Stimulated activated CD4-positive, alpha-beta T cell treated with anti-CD3 and anti-CD28 coated beads, Interleukin-4, amount 100 ng/mL, for 4 hours (primary cell): Measurements from ENCODE around the gene DNM2.
A peak's percentile ranks its signal among the peaks of the same experiment; 100 is the strongest.
"Not testable (repeated sequence)": the region's sequence is repeated elsewhere in the genome, so short reads cannot be mapped to it uniquely, and the experiment has no call there.

ENCODE experiments used
- DNase-seq, 2 experiments: peaks; one replicate each; pipeline ENCODE4 v3.0.0-alpha.2; 2020

The DNM2 gene

DNA sequence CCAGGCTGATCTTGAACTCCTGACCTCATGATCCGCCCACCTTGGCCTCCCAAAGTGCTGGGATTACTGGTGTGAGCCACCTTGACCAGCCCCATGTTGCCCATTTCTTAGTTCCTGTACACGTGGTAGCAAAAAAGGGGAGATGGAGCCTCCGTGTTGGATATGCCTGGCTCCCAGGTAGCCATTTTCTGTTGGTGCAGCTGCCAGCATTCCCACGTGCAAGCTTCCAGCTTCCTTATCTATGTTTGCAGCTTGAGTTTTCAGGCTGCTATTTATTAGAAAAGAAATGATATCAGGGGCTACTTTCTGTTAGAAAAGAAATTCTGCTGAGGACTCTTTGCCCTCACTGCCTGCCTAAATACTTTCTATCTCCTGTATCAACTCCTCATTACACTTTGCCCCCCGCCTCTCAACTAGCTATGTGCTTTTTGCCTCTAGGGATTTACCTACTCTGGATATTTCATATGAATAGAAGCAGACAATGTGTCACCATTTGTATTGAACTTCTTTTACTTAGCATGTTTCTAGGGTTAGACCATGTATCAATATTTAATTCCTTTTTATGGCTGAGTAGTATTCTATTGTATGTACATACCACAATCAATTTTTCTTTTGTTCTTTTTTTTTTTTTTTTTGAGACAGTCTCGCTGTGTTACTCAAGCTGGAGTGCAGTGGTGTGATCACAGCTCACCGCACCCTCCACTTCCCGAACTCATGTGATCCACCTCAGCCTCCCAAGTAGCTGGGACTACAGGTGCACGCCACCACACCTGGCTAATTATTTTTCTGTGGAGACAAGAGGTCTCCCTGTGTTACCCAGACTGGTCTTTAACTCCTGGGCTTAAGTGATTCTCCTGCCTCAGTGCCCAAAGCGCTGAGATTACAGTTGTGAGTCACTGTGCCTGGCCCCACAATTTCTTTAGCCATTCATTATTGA, 121.5 kb downstream of the DNM2 start:
- DNase-seq = no peak

- no peak for DNase-seq
Observed at GRCh38 chr19:10842788-10843187, 124.9 kb downstream of the DNM2 start.

DNA sequence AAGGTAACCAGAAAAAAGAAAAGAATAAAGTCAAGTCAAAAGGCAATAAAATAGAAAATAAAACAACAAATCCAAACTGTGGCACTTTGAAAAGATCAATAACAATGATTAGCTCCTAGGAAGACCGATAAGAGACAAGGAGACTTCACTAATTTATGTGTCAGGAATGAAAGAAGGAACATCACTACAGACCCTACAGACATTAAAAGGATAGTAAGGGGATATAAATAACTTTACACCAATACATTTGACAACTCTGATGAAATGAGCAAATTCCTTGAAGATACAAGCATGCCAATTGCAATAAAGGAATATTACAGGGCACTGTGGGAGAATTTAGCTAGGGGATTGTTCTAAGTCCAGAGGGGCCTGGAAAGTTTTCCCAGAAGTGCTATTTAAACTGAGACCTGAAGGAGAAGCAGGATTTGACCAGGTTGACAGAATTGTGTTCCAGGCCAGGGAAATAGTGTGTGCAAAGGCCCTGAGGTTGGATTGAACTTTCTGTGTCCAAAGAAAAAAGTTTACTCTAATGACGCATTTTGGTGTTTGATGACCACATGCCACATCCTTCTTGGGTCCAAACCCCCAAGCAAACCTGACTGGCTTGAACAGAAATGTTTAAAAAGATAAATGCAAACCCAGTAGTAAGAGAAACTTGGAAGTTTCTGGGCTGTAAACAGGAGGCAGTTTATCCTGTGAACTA, 128.8 kb downstream of the DNM2 start:
- no peak for DNase-seq

DNA sequence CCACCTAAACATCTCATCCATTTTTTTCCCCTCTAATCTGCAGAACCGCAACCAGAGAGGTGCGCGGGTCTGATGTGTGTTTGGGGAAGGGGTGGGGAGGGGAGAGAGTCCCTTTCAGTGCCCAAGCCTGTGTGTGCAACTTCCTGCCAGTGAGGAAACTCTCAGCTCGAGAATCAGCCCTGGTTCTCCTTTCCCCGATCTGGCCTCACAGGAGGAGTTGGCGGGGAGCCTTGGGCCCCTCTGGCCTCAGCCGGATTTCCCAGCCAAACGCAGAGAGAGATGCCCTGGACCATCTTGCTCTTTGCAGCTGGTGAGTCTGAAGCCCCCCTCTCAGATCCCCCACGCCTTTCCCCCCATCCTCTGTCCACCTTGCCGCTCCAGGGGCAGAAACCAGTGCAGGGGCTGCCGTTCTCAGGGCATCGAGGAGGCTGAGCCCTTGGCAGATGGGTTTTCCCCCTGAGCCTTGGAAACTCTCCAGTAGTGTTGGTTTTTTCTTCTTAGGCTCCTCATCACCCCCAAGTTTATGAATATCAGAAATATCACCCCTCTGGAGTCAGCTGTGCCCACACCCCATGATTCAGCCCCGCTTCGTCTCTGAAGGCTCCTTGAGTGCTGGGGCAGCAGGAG, 130.5 kb downstream of the DNM2 start, which contains the start of gene C19orf38:
Gene C19orf38, plus strand, starts transcription at position 186 of the 627 bp plus-strand sequence. Its CDS starts 94 bp downstream, at position 280.
- no peak for DNase-seq

GRCh38 chr19:10850631-10851030, 132.8 kb downstream of the DNM2 start:
- no peak for DNase-seq

- DNase-seq = no peak
Observed at GRCh38 chr19:10852098-10852800, 134.4 kb downstream of the DNM2 start.

DNA sequence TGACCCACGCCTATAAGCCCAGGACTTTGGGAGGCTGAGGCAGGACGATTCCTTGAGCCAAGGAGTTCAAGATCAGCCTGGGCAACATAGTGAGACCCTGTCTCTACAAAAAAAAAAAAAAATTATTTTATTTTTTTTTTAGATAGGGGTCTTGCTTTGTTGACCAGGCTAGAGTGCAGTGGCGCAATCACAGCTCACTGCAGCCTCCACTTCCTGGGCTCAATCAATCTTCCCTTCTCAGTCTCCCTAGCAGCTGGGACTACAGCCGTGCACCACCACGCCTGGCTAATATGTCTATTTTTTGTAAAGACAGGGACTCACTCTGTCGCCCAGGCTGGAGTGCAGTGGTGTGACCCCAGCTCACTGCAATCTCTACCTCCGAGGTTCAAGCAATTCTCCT, 135.1 kb downstream of the DNM2 start:
- no peak for DNase-seq

DNA sequence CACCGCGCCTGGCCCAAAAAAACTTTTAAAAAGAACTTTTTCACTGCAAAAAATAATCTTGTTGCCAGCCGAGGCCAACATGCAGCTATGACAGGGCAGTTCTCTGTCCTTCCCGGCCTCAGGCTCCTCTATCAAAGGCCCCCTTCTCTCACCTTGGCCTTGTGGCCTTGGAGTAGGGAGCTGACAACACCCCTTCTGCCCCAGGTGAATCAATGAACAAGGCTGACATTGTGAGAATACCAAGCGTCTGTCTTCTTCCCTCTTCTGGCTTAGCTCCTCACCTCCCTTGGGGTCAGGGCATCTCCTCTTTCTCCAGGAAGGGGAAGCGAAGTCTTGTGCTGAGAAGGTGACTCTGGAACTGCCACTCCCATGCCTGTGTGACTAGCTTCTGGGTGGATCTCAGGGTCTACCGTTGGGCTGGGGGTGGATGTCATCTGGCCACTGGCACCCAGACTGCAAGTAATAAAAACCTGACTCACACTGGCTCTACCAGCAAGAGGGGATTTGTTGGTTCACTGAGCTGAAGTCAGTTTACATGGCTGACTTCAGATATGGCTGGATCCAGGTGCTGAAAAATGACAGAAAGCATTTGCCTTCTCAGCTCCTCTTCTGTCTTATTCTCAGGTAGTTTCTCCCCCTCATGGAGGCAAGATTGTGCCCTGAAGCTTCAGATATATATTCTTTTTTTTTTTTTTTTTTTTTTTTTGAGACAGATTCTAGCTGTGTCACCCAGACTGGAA, 136.6 kb downstream of the DNM2 start:
- no peak for DNase-seq

- DNase-seq = no peak
Observed at GRCh38 chr19:10855879-10856522, 138.1 kb downstream of the DNM2 start.

DNA sequence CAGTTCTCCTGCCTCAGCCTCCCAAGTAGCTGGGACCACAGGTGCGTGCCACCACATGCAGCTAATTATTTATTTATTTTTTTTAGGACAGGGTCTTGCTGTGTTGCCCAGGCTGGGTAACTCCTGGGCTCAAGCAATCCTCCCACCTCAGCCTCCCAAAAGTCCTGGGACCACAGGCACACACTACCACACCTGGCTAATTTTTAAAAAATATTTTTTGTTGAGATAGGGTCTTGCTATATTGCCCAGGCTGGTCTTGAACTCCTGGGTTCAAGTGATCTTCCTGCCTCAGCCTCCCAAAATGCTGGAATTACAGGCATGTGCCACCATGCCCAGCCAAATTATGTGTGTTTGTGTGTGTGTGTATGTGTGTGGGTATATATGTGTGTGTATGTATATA, 139.0 kb downstream of the DNM2 start:
- DNase-seq = not testable (repeated sequence)

DNA sequence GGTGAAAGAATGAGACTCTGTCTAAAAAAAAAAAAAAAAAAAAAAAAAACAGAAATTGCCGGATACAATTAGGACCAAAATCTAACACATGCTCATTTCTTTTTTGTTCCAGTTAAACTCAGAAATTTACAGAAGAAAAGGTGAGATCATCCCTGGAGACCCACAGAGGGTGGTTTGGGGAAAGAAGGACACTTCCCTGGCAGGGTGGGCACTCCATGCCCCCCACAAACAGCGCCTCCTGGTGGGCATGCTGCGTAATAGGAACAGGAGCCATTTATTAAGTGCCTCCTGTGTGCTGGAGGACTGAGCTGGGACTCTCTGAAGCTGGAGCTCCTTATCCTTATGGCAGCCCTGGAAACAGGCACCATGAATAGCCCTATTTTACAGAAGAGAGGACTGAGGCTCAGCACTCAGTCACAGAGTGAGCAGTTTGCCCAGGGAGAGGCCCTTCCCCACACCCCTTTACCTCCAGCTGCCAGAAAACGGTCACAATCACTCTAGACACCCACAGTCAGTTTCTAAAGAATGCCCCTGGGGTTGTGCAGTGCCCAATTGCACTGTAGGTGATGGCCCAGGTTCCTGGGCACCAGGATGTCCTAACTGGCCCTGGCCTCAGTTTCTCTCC, 140.4 kb downstream of the DNM2 start:
- no peak for DNase-seq

DNA sequence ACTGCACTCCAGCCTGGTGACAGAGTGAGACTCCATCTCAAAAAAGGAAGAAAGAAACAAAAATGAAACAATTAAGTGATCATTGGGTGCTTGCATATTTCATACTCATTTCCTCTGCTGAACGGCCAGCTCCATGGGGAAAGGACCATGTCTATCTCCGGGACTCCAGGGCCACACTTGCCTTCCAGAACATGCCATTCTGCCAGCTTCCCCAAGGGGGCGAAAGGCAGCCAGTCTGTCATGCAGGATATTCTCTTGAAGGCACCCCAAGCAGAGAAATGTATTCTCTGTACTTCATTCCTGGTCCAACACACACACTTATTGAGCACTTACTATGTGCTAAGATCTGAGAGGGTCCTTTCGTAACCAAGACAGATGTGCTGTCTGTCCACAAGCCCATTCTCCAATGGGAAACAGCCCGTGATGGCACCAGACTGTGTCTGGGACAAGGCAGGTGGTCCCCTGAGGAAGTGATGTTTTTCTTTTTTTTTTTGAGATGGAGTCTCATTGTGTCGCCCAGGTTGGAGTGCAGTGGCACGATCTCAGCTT, 143.3 kb downstream of the DNM2 start:
- peak in 1 of 2 experiments; percentile 36 for DNase-seq

DNA sequence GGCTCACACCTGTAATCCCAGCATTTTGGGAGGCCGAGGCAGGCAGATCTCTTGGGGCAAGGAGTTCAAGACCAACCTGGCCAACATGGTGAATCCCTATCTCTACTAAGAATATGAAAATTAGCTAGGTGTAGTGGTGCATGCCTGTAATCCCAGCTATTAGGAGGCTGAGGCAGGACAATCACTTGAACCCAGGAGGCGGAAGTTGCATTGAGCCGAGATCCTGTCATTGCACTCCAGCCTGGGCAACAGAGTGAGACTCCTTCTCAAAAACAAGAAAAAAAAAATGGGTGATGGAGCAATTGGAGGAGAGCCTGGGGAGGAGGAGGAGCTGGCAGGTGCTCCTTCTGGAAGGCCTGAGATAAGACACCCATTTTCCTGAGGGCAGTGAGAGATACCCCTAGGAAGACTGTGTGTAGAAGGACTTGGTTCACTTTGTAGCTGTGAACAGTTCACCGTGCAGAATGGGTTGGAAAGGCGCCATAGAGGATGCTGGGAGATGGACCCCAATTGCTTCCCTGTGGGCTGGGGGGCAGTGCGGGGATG, 144.8 kb downstream of the DNM2 start:
- DNase-seq = no peak

GRCh38 chr19:10863107-10863717, 145.3 kb downstream of the DNM2 start:
- no peak for DNase-seq

- peak; percentile 70 to 80 for DNase-seq
Observed at GRCh38 chr19:10864538-10864899, 146.6 kb downstream of the DNM2 start.

DNA sequence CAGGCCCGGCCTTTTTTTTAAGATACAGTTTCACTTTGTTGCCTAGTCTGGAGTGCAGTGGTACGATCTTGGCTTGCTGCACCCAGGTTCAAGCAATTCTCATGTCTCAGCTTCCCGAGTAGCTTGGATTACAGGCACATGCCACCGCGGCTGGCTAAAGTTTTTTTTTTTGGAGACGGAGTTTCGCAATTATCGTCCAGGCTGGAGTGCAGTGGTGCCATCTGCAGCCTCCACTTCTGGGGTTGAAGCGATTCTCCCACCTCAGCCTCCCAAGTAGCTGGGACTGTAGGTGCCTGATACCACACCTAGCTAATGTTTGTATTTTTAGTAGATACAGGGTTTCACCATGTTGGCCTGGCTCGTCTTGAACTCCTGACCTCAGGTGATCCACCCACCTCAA, 148.6 kb downstream of the DNM2 start:
- no peak for DNase-seq

GRCh38 chr19:10868872-10869547, 151.1 kb downstream of the DNM2 start:
- no peak for DNase-seq

GRCh38 chr19:10869872-10870311, 152.0 kb downstream of the DNM2 start:
- not testable (repeated sequence) for DNase-seq

- no peak for DNase-seq
Observed at GRCh38 chr19:10870501-10870954, 152.6 kb downstream of the DNM2 start.
